ENCODE results near the gene RPS6KC1.

The RPS6KC1 gene

DNA sequence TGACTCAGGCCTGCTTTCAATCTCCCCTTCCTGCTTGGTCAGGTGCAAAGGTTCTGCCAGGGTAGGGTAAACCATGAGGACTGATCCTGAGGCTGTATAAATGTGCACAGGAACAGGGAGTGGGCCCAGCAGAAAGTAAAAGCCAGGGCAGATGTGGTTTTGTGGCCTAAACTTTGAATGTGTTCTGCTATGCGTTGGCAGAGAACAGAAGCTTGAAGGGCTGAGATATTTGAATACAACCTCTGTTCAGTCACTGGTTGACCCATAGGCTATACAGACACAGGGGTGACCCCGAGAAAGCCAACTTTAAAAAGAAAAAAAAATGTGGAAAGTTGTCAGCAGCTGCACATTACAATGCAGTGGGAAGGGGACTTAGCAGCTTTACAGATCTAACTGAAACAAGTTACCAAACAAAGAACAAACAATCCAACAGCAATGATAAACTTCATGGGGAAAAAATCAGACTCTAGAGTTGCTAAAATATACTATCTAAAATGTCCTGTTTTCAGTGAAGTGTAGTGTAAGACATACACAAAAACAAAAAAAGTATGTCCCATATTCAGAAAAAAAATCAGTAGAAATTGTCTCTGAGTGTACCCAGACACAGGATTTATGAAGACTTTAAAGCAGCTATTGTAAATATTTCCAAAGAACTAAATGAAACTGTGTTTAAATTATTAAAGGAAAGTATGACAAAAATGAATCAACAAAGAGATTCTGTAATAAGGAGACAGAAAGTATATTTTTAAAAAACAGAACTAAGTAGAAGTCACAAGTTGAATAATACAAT, 216.1 kb downstream of the RPS6KC1 start:
- Histone ChIP-seq H4K20me1 (ENCODE audit: control insufficient read depth, insufficient read depth, low read depth, low read length) (no peaks in the 10 kb centered on the region), H3K79me2 (ENCODE audit: control insufficient read depth, low read length) (no peaks in the 10 kb centered on the region), H3K4me3 (ENCODE audit: low read length) (no peak overlapping the region), H3K9me3 (ENCODE audit: control insufficient read depth, insufficient read depth, low read length) (no peaks in the 10 kb centered on the region), H3K9me2 (replicated peaks; ENCODE audit: control insufficient read depth, low read length) (no peaks in the 10 kb centered on the region), H3K27ac (ENCODE audit: low read depth, low read length) (no peak overlapping the region), H3K4me1 (ENCODE audit: control insufficient read depth, low read length) (no peaks in the 10 kb centered on the region), H3K36me3 (ENCODE audit: control insufficient read depth, low read length) (no peaks in the 10 kb centered on the region), H3K27me3 (ENCODE audit: control insufficient read depth, low read length) (no peaks in the 10 kb centered on the region), H3K4me2 (ENCODE audit: low read length) (no peak overlapping the region), H3F3A (ENCODE audit: control insufficient read depth, insufficient read depth) (no peaks in the 10 kb centered on the region)
- TF ChIP-seq EZH2phosphoT487 (IDR thresholded peaks at IDR 0.05; ENCODE audit: borderline replicate concordance, low read length): no peak
- TF ChIP-seq, protein P1, sequence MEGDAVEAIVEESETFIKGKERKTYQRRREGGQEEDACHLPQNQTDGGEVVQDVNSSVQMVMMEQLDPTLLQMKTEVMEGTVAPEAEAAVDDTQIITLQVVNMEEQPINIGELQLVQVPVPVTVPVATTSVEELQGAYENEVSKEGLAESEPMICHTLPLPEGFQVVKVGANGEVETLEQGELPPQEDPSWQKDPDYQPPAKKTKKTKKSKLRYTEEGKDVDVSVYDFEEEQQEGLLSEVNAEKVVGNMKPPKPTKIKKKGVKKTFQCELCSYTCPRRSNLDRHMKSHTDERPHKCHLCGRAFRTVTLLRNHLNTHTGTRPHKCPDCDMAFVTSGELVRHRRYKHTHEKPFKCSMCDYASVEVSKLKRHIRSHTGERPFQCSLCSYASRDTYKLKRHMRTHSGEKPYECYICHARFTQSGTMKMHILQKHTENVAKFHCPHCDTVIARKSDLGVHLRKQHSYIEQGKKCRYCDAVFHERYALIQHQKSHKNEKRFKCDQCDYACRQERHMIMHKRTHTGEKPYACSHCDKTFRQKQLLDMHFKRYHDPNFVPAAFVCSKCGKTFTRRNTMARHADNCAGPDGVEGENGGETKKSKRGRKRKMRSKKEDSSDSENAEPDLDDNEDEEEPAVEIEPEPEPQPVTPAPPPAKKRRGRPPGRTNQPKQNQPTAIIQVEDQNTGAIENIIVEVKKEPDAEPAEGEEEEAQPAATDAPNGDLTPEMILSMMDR (IDR thresholded peaks at IDR 0.05; ENCODE audit: low read depth, low read length, poor library complexity, severe bottlenecking): no peak

DNA sequence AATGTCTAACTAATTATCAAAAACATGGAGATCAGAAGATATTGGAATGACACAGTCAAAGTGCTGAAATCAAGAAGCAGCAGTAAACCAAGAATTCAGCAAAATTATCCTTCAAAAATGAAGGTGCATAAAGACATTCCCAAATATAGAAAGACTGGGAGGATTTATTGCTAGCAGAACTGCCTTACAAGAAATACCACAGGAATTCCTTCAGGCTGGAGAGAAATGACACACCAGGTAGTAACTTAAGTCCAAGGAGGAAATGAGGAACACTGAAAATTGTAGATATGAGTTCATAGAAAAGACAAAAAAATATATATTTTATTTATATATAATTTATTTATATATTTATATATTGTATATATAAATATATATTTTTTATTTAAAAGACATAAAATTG, 217.2 kb downstream of the RPS6KC1 start:
- no peaks in the 10 kb centered on the region for H3K79me2 ChIP-seq (ENCODE audit: control insufficient read depth, low read length)
- no peak overlapping the region for H3K4me3 ChIP-seq (ENCODE audit: low read length)
- no peaks in the 10 kb centered on the region for H3F3A ChIP-seq (ENCODE audit: control insufficient read depth, insufficient read depth)
- no peaks in the 10 kb centered on the region for H3K27me3 ChIP-seq (ENCODE audit: control insufficient read depth, low read length)
- H4K20me1 ChIP-seq (ENCODE audit: control insufficient read depth, insufficient read depth, low read depth, low read length): no peaks in the 10 kb centered on the region
- H3K4me1 ChIP-seq (ENCODE audit: control insufficient read depth, low read length): no peaks in the 10 kb centered on the region
- H3K4me2 ChIP-seq (ENCODE audit: low read length): no peak overlapping the region
- no peak for TF ChIP-seq EZH2phosphoT487 (IDR thresholded peaks at IDR 0.05; ENCODE audit: borderline replicate concordance, low read length)
- TF ChIP-seq, protein P1 (IDR thresholded peaks at IDR 0.05; ENCODE audit: low read depth, low read length, poor library complexity, severe bottlenecking): no peak
- no peak overlapping the region for H3K27ac ChIP-seq (ENCODE audit: low read depth, low read length)
- no peaks in the 10 kb centered on the region for H3K9me2 ChIP-seq (replicated peaks; ENCODE audit: control insufficient read depth, low read length)
- no peaks in the 10 kb centered on the region for H3K36me3 ChIP-seq (ENCODE audit: control insufficient read depth, low read length)
- no peaks in the 10 kb centered on the region for H3K9me3 ChIP-seq (ENCODE audit: control insufficient read depth, insufficient read depth, low read length)

DNA sequence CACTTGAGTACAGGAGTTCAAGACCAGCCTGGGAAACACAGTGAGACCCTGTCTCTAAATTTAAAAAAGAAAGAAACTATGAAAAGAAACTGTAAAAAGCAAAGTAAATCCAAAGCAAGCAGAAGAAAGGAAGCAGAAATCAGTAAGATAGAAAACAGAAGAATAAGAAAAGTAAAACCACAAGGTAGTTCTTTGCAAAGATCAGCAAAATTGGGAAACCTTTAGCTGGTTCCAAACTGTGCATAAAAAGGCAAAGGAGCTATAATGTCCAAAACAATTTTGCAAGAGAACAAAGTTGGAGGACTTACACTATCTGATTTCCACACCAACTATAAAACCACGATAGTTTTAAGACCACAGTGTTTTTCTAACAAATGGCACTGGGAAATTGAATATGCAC, 218.8 kb downstream of the RPS6KC1 start:
- H3K27me3 ChIP-seq (ENCODE audit: control insufficient read depth, low read length): no peaks in the 10 kb centered on the region
- no peak overlapping the region for H3K4me3 ChIP-seq (ENCODE audit: low read length)
- no peaks in the 10 kb centered on the region for H3K9me3 ChIP-seq (ENCODE audit: control insufficient read depth, insufficient read depth, low read length)
- H3K4me2 ChIP-seq (ENCODE audit: low read length): no peak overlapping the region
- no peaks in the 10 kb centered on the region for H3K79me2 ChIP-seq (ENCODE audit: control insufficient read depth, low read length)
- no peaks in the 10 kb centered on the region for H4K20me1 ChIP-seq (ENCODE audit: control insufficient read depth, insufficient read depth, low read depth, low read length)
- no peaks in the 10 kb centered on the region for H3K36me3 ChIP-seq (ENCODE audit: control insufficient read depth, low read length)
- H3K4me1 ChIP-seq (ENCODE audit: control insufficient read depth, low read length): no peaks in the 10 kb centered on the region
- no peak overlapping the region for H3K27ac ChIP-seq (ENCODE audit: low read depth, low read length)
- H3K9me2 ChIP-seq (replicated peaks; ENCODE audit: control insufficient read depth, low read length): no peaks in the 10 kb centered on the region
- H3F3A ChIP-seq (ENCODE audit: control insufficient read depth, insufficient read depth): no peaks in the 10 kb centered on the region
- TF ChIP-seq, protein P1 (IDR thresholded peaks at IDR 0.05; ENCODE audit: low read depth, low read length, poor library complexity, severe bottlenecking): no peak
- no peak for TF ChIP-seq EZH2phosphoT487 (IDR thresholded peaks at IDR 0.05; ENCODE audit: borderline replicate concordance, low read length)

All from DOHH2 (cell line).